T-helper 1 cell (primary cell): ENCODE measurements around the gene KLF11.
"Not testable (repeated sequence)": the region's sequence is repeated elsewhere in the genome, so short reads cannot be mapped to it uniquely, and the experiment has no call there.

Experiments used
- DNase-seq, 5 donors: peaks; one replicate each; pipeline ENCODE4 v3.0.0-alpha.2; 2012 to 2020

KLF11 gene

GRCh38 chr2:10027660-10028330 lies 15.6 kb upstream of the KLF11 start:
- DNase-seq, result no peak

- DNase-seq, result no peak
Observed at GRCh38 chr2:10028407-10028987, 14.9 kb upstream of the KLF11 start.

GRCh38 chr2:10028988-10029874 lies 14.1 kb upstream of the KLF11 start:
- peak in 1 of 5 donors; percentile 78 for DNase-seq

- no peak for DNase-seq
Observed at GRCh38 chr2:10029875-10030223, 13.5 kb upstream of the KLF11 start.

GRCh38 chr2:10030311-10030736 lies 13.0 kb upstream of the KLF11 start:
- no peak for DNase-seq

- DNase-seq, result not testable (repeated sequence)
Observed at GRCh38 chr2:10030798-10031197, 12.6 kb upstream of the KLF11 start.

DNA sequence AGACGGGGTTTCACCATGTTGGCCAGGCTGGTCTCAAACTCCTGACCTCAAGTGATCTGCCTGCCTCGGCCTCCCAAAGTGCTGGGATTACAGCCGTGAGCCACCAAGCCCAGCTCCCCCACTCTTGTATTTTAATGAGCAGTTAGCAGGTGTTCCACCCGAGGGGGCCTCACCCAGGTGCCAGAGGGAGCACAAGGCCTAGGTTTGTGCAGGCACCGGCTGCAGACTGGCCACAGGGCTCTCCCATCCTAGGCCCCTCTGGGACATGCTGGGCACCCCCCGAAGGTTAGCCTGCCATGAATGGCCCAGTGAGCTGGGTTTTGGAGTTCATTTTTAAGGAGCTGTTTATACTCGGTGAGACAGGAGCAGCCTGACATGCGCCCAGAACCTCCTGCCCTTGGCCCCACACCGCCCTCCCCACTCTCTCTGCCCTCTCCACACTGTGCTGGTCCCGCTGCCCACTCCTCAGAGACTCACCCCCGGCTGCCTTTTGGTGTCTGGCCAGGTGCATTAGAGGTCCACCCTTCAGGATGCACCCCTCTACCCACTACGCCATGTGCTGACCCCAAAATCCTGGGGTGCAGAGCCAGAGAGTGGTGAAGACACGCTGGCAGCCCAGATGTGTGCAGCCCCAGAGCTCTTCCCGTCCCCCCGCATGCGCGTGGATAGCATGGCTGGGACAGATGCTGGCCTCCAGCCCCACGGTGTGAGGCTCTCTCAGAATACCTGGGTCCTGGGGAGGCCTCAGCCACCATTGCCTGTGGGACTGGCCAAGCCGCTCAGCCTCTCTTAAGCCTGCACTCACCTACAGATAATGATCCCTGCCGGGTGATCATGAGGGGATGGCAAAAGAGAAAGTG lies 11.2 kb upstream of the KLF11 start:
- DNase-seq, result no peak

DNA sequence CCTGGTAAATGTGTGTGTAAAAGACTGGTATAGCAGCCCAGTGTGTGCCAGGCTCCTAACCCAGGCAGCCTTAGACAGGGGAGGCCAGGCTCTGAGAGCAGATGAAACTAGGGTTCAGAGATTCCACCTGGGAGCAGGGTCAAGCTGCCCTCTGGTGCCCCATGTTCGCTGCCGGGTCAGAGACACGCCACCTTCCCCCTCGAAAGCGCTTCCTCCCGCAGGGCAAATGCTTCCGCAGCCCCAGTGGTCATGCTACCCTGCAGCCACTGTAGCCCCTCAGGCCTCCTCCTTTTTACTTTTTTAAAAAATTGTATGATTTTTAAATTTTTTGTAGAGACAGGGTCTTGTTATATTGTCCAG lies 10.6 kb upstream of the KLF11 start:
- DNase-seq, result no peak

DNA sequence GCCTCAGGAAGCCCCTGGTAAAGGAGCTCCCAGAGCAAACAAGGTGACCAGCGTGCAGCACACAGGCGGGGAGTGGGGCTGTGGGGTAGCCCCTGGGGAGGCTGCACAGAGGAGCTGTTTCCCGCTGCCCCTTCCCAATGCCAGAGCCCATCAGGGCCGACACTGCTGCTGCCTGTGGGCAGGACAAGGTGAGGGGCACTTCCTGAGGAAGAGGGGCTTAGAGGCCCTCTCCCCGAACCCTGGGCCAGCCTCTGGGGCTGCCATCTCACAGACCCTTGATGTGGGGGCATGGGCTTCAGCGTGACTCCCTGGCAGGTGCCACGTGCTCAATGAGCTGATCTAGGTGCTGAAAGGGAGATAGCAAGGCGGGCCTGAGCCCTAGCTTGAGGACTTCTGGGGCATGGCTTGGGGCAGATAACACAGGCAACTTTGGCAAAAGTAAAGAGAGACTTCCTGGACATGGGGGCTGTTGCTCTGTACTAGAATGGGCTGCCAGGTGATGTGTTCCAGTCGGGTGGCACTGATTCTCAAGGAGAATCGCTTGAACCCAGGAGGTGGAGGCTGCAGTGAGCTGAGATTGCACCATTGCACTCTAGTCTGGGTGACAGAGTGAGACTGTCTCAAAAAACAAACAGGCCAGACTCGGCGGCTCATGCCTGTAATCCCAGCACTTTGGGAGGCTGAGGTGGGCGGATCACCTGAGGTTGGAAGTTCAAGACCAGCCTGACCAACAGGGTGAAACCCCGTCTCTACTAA lies 9.9 kb upstream of the KLF11 start:
- DNase-seq, result no peak

- no peak for DNase-seq
Observed at GRCh38 chr2:10034333-10035052, 8.9 kb upstream of the KLF11 start.

DNA sequence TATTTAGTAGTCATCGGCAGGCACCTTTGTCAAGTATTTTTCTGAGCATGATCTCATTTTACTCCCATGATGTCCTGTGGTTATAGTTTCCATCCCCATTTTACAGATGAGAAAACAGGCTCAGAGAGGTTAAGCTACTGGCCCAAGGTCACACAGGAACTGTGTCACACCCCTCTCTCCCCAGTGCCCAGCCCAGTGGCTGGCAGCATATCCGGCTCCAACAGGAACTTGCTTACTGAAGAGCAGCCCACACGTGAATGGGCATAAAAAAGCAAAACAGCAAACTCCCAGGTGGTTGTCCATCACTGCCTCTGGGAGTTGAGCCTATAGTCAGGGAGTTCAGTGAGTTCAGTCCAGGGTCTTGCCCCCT lies 8.3 kb upstream of the KLF11 start:
- DNase-seq, result peak in 1 of 5 donors; percentile 35

DNA sequence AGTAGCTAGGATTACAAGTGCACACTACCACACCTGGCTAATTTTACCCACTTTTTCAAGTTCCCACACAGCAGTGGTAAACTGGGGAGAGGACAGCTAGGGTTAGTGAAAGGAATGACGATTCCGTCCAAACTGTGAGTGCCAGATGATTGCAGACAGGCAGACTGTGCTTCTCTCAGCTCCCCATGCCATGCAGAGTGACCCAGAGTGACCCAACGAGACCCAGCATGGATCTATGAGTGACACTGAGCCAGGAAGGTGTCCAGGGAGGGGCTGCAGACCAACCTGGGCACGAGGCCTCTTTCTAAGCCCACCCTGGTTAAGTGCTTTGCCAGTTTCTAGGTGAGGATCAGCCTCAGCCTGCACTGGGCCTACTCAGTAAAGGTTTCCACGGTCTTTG lies 7.7 kb upstream of the KLF11 start:
- no peak for DNase-seq

- peak in 4 of 5 donors; percentile 23 to 42 (median 38) for DNase-seq
Observed at GRCh38 chr2:10036095-10036884, 7.1 kb upstream of the KLF11 start.

GRCh38 chr2:10038123-10038522 lies 5.2 kb upstream of the KLF11 start:
- no peak for DNase-seq

GRCh38 chr2:10038716-10039115 lies 4.6 kb upstream of the KLF11 start:
- no peak for DNase-seq

GRCh38 chr2:10039658-10040410 lies 3.5 kb upstream of the KLF11 start:
- DNase-seq, result no peak

DNA sequence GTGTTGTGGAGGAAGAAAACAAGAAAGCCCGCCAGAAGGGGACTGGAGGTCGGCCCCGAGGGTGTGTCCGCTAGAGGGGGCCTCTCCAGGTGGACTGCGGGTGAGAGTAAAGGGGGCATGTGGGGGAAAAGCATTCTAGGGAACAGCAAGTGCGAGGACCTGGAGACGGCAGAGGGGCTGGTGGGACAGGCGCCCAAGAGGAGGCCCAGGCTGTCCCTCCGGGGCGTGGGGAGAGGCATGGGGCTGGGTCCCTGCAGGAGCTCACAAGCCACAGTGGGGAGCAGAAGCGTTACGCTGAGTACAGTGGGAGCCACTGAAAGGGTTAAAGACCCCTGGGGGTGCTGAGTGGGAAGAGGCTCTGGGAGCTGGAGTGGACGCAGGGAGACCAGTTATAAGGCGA lies 1.6 kb upstream of the KLF11 start:
- DNase-seq, result no peak

- DNase-seq, result peak in 3 of 5 donors; percentile 23 to 27 (median 26)
Observed at GRCh38 chr2:10042301-10043161, 819 bp upstream of the KLF11 start.
